PFSK-1 (cell line): ENCODE measurements around the gene VEGFC.

Experiments
- POLR2AphosphoS5 ChIP-seq: IDR thresholded peaks from 2 replicates; pipeline ENCODE4 v1.6.1; 2012; ENCODE audit warnings: low read depth, mild to moderate bottlenecking, control low read depth, low read length, moderate library complexity
- TF ChIP-seq, protein P1 (sequence below), 2 experiments: IDR thresholded peaks; 2 replicates each; pipeline versions ENCODE4 v1.6.1 to v1.8.0; 2011 to 2012; ENCODE audit warnings: low read depth in 2 of 2, low read length in 2 of 2, control low read depth in 1 of 2, inconsistent platforms in 1 of 2, mild to moderate bottlenecking in 1 of 2, moderate library complexity in 1 of 2; ENCODE audit not compliant: insufficient read depth in 1 of 2

- TF ChIP-seq POLR2AphosphoS5, result no peak
- TF ChIP-seq, protein P1, sequence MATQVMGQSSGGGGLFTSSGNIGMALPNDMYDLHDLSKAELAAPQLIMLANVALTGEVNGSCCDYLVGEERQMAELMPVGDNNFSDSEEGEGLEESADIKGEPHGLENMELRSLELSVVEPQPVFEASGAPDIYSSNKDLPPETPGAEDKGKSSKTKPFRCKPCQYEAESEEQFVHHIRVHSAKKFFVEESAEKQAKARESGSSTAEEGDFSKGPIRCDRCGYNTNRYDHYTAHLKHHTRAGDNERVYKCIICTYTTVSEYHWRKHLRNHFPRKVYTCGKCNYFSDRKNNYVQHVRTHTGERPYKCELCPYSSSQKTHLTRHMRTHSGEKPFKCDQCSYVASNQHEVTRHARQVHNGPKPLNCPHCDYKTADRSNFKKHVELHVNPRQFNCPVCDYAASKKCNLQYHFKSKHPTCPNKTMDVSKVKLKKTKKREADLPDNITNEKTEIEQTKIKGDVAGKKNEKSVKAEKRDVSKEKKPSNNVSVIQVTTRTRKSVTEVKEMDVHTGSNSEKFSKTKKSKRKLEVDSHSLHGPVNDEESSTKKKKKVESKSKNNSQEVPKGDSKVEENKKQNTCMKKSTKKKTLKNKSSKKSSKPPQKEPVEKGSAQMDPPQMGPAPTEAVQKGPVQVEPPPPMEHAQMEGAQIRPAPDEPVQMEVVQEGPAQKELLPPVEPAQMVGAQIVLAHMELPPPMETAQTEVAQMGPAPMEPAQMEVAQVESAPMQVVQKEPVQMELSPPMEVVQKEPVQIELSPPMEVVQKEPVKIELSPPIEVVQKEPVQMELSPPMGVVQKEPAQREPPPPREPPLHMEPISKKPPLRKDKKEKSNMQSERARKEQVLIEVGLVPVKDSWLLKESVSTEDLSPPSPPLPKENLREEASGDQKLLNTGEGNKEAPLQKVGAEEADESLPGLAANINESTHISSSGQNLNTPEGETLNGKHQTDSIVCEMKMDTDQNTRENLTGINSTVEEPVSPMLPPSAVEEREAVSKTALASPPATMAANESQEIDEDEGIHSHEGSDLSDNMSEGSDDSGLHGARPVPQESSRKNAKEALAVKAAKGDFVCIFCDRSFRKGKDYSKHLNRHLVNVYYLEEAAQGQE (IDR thresholded peaks at IDR 0.05; ENCODE audit: insufficient read depth in 1 of 2, low read depth in 2 of 2, low read length in 2 of 2), result no peak
Observed at GRCh38 chr4:176729489-176729888, 63.2 kb downstream of the VEGFC start.
